Endothelial cell of umbilical vein (primary cell): Measurements from ENCODE around the gene NEXN. TPM values are rescaled to one million over a fixed set of nuclear protein-coding genes. Genes with fewer than 3 reads are reported as not detected.

ENCODE experiments used
- BruUV-seq: library from RNA; stranded (reverse); fragments of 400-500 nt; replicated peaks from 2 replicates; lab custom pipeline; 2021; lab: Mats Ljungman, UMichigan
- CTCF ChIA-PET: fragments of 300-600, 350-600 bp; sonication (Branson Sonifier 250); formaldehyde crosslinking; loops from one replicate; lab custom pipeline; 2021; ENCODE audit warnings: antibody characterized with exemption, inconsistent platforms; lab: Charles Lee
- POLR2A ChIA-PET: fragments of 300-600, 350-600 bp; sonication (Branson Sonifier 250); formaldehyde crosslinking; loops from one replicate; lab custom pipeline; 2021; ENCODE audit warnings: antibody characterized with exemption, inconsistent platforms; lab: Charles Lee
- DNase-seq: peaks from one replicate; pipeline ENCODE4 v3.0.0-alpha.2; 2011; ENCODE audit warnings: low read depth, low spot score
- FAIRE-seq: peaks from 2 replicates; lab custom pipeline; 2011; peaks lifted over from hg19 to GRCh38; lab: Jason Lieb, UNC
- H2AFZ ChIP-seq: 2 replicates; pipeline ENCODE4 v1.6.0; 2012; ENCODE audit warnings: low read depth, low read length, control low read depth, inconsistent platforms
- H3K27ac ChIP-seq: 2 replicates; pipeline ENCODE4 v1.5.1; 2011; ENCODE audit warnings: low read depth, mild to moderate bottlenecking, control low read depth, low read length, moderate library complexity; ENCODE audit not compliant: insufficient read depth
- H3K27me3 ChIP-seq, 2 experiments: 2 replicates each; pipeline versions ENCODE4 v1.6.0 to v1.6.1; 2011; ENCODE audit warnings: low read length in 2 of 2, mixed read lengths in 1 of 2; ENCODE audit not compliant: control insufficient read depth in 2 of 2, insufficient read depth in 2 of 2
- H3K36me3 ChIP-seq, 2 experiments: 2 replicates in 1 of 2; 3 replicates in 1 of 2; pipeline ENCODE4 v1.5.1; 2011; ENCODE audit warnings: low read length in 2 of 2, mild to moderate bottlenecking in 1 of 2, moderate library complexity in 1 of 2; ENCODE audit not compliant: control insufficient read depth in 2 of 2, insufficient read depth in 2 of 2; ENCODE audit errors: extremely low read depth in 1 of 2
- H3K4me1 ChIP-seq: 3 replicates; pipeline ENCODE4 v1.5.1; 2011; ENCODE audit warnings: mild to moderate bottlenecking, low read length; ENCODE audit not compliant: control insufficient read depth, insufficient read depth; ENCODE audit errors: extremely low read depth
- H3K4me2 ChIP-seq: 2 replicates; pipeline ENCODE4 v1.6.1; 2011; ENCODE audit warnings: low read length, control low read depth, mixed read lengths; ENCODE audit not compliant: insufficient read depth
- H3K4me3 ChIP-seq, 3 experiments: fragments of 200-600 bp in 1 of 3; sonication (generic), shearing (Covaris generic) in 1 of 3; replicated peaks in 1 of 3; 2 replicates each; pipeline ENCODE4 v1.5.1; 2011 to 2016; ENCODE audit warnings: control low read depth in 3 of 3, low read length in 3 of 3, mild to moderate bottlenecking in 2 of 3, inconsistent platforms in 1 of 3, low read depth in 1 of 3, moderate library complexity in 1 of 3; ENCODE audit not compliant: insufficient read depth in 1 of 3
- H3K79me2 ChIP-seq: 2 replicates; pipeline ENCODE4 v1.6.0; 2012; ENCODE audit warnings: low read length, inconsistent platforms; ENCODE audit not compliant: control insufficient read depth, insufficient read depth
- H3K9ac ChIP-seq: replicated peaks from 2 replicates; pipeline ENCODE3; 2011; ENCODE audit warnings: low read length, control low read depth; ENCODE audit not compliant: insufficient read depth; ENCODE audit errors: extremely low read depth
- H3K9me1 ChIP-seq: replicated peaks from 3 replicates; pipeline ENCODE4 v1.6.0; 2011; ENCODE audit warnings: mild to moderate bottlenecking, low read length; ENCODE audit not compliant: control insufficient read depth, insufficient read depth; ENCODE audit errors: extremely low read depth
- H3K9me3 ChIP-seq: replicated peaks from 2 replicates; pipeline ENCODE4 v1.5.1; 2012; ENCODE audit warnings: low read length, inconsistent platforms; ENCODE audit not compliant: control insufficient read depth, insufficient read depth
- H4K20me1 ChIP-seq: replicated peaks from 2 replicates; pipeline ENCODE3; 2011; ENCODE audit warnings: mild to moderate bottlenecking, low read length; ENCODE audit not compliant: control insufficient read depth, insufficient read depth; ENCODE audit errors: extremely low read depth
- EZH2 ChIP-seq: IDR thresholded peaks from 2 replicates; pipeline ENCODE4 v1.6.1; 2012; ENCODE audit warnings: borderline replicate concordance, low read depth, mild to moderate bottlenecking, moderate library complexity, low read length, inconsistent platforms; ENCODE audit not compliant: severe bottlenecking
- FOS ChIP-seq: IDR thresholded peaks from 2 replicates; pipeline ENCODE4 v1.6.1; 2011; ENCODE audit warnings: mild to moderate bottlenecking, low read length, moderate library complexity, borderline replicate concordance; ENCODE audit not compliant: insufficient read depth
- GATA2 ChIP-seq: IDR thresholded peaks from 2 replicates; pipeline ENCODE4 v1.7.0; 2011; ENCODE audit warnings: low read depth, mild to moderate bottlenecking, moderate library complexity, mixed read lengths, low read length; ENCODE audit not compliant: insufficient read length, insufficient read depth
- MYC ChIP-seq: IDR thresholded peaks from one replicate; pipeline ENCODE4 v1.6.1; 2011; ENCODE audit warnings: mild to moderate bottlenecking, low read depth, low read length
- POLR2A ChIP-seq: IDR thresholded peaks from 2 replicates; pipeline ENCODE4 v1.6.1; 2012; ENCODE audit warnings: low read depth, mild to moderate bottlenecking, control low read depth, low read length
- POLR2AphosphoS5 ChIP-seq: IDR thresholded peaks from 2 replicates; pipeline ENCODE4 v1.6.1; 2012; ENCODE audit warnings: low read depth, mild to moderate bottlenecking, control low read depth, low read length, moderate library complexity; ENCODE audit not compliant: insufficient read depth
- dilution Hi-C: fragments of 300-500 bp; cut with MboI; formaldehyde crosslinking; loops from one replicate; pipeline ENCODE4 v1.15.0; 2019; ENCODE audit warnings: low sequenced_read_pairs; ENCODE audit not compliant: extremely low pct_ligation_motif_present
- intact Hi-C: fragments of 100-400 bp; cut with micrococcal nuclease; formaldehyde crosslinking; loops from one replicate; pipeline ENCODE4 v1.10.0; 2022
- polyA plus RNA-seq, 4 experiments: library from polyadenylated mRNA; depleted of rRNA in 3 of 4; stranded (reverse) in 3 of 4; unstranded in 1 of 4; fragments of >200 nt; gene quantifications; 2 replicates each; pipeline versions ENCODE4 v1.2.1 to v1.2.3, GENCODE V29; 2011 to 2012; ENCODE audit warnings: missing spikeins in 1 of 4
- total RNA-seq: library from RNA; stranded (reverse); gene quantifications from 2 replicates; pipeline ENCODE4 v1.2.3, GENCODE V29; 2021
- TF ChIP-seq, protein P1 (sequence below): IDR thresholded peaks from 2 replicates; pipeline ENCODE4 v1.6.1; 2011; ENCODE audit not compliant: insufficient read depth, insufficient read length

Gene NEXN
- total and polyA plus RNA-seq, 2 donors (not counting 3 experiments of a cell fraction or from before 2014, with no cell fraction given) = 1.0 to 11.7 TPM

DNA sequence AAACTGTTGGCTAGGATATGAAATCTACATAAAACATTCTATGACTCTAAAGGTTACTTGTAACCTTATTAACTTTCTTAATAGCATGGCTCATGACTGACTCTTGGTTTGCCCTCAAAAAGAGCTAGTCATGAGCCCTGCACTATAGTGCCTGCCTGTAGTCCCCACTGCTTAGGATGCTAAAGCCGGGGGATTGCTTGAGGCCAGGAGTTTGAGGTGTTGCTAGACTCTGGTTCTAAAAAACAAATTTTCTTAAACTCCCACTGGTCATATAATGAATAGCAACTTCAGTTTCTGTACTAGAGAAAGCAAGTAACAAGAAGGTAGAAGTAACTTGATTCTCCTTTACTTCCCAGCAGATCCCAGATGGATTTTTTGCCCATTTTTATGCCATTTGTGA, 15.8 kb upstream of the NEXN start:
- Histone ChIP-seq H3K79me2 (no peaks in the 10 kb centered on the region), H3K27ac (no peak overlapping the region), H4K20me1 (no peaks in the 10 kb centered on the region), H3K9me3 (no peaks in the 10 kb centered on the region), H2AFZ (no peak overlapping the region), H3K4me1 (no peaks in the 10 kb centered on the region), H3K27me3 (no peaks in the 10 kb centered on the region), H3K9me1 (no peaks in the 10 kb centered on the region), H3K4me2 (no peak overlapping the region), H3K9ac (no peak overlapping the region), H3K4me3 (no peak overlapping the region), H3K36me3 (no peaks in the 10 kb centered on the region)
- TF ChIP-seq, protein P1, sequence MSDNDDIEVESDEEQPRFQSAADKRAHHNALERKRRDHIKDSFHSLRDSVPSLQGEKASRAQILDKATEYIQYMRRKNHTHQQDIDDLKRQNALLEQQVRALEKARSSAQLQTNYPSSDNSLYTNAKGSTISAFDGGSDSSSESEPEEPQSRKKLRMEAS = no peak
- no peak for TF ChIP-seq FOS
- TF ChIP-seq GATA2 = no peak
- TF ChIP-seq POLR2AphosphoS5 = no peak
- no peak for TF ChIP-seq POLR2A
- TF ChIP-seq MYC = no peak
- TF ChIP-seq EZH2 = no peak
- DNase-seq (no peak), FAIRE-seq (no peak)
- intact Hi-C loops (no loop called here), dilution Hi-C loops (no loop called here)
- BruUV-seq = no TSS peak
- ChIA-PET POLR2A (no interaction called here), CTCF (no interaction called here)

DNA sequence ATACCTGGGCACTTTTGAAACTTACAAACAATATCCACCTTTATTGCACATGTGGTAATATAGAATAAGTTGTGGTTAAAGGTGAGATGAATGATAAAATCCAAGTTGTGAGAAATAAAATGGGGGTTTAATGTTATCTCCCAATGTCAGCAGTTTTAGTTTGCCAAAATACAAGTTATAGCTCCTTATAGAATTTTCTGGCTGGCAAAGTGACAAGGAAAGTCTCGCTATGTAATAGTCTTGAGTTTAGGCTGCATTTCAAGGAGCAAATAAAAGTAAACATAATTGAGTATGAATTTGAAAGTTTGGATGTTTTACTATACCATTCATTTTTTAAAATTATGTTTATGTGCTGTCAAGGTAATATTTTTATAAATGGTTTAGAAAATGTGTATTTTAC, 15.0 kb upstream of the NEXN start:
- Histone ChIP-seq H2AFZ (no peak overlapping the region), H3K4me1 (no peaks in the 10 kb centered on the region), H3K79me2 (no peaks in the 10 kb centered on the region), H3K9me1 (no peaks in the 10 kb centered on the region), H3K36me3 (no peaks in the 10 kb centered on the region), H3K4me3 (no peak overlapping the region), H3K4me2 (no peak overlapping the region), H3K9me3 (no peaks in the 10 kb centered on the region), H3K27ac (no peak overlapping the region), H3K27me3 (no peaks in the 10 kb centered on the region), H4K20me1 (no peaks in the 10 kb centered on the region), H3K9ac (no peak overlapping the region)
- BruUV-seq = no TSS peak
- intact Hi-C loops (no loop called here), dilution Hi-C loops (no loop called here)
- ChIA-PET POLR2A (no interaction called here), CTCF (no interaction called here)
- FAIRE-seq (peak; percentile 28), DNase-seq (no peak)
- no peak for TF ChIP-seq EZH2
- no peak for TF ChIP-seq FOS
- TF ChIP-seq, protein P1 = no peak
- TF ChIP-seq GATA2 = no peak
- no peak for TF ChIP-seq POLR2AphosphoS5
- no peak for TF ChIP-seq MYC
